Ovary (tissue), 3 donors: ENCODE data around the gene VPS41.

ENCODE experiments used
- EP300 ChIP-seq: sonication (generic); formaldehyde crosslinking; IDR thresholded peaks from one replicate; pipeline ENCODE4 v1.6.1; 2017; ENCODE audit warnings: antibody characterized with exemption
- POLR2A ChIP-seq: fragments of 450-650 bp; IDR thresholded peaks from one replicate; pipeline ENCODE4 v1.6.1; 2017; ENCODE audit warnings: antibody characterized with exemption, mild to moderate bottlenecking, moderate library complexity
- TF ChIP-seq, protein P1 (sequence below), 3 donors: fragments of 450-650 bp in 2 of 3; fragments of 200-600 bp in 1 of 3; IDR thresholded peaks; one replicate each; pipeline versions ENCODE4 v1.5.1 to v1.8.0; 2016 to 2022; ENCODE audit warnings: antibody characterized with exemption in 3 of 3, mild to moderate bottlenecking in 1 of 3
- donor health status: DM: no; HTN: no; CAD: no.

- TF ChIP-seq, protein P1, sequence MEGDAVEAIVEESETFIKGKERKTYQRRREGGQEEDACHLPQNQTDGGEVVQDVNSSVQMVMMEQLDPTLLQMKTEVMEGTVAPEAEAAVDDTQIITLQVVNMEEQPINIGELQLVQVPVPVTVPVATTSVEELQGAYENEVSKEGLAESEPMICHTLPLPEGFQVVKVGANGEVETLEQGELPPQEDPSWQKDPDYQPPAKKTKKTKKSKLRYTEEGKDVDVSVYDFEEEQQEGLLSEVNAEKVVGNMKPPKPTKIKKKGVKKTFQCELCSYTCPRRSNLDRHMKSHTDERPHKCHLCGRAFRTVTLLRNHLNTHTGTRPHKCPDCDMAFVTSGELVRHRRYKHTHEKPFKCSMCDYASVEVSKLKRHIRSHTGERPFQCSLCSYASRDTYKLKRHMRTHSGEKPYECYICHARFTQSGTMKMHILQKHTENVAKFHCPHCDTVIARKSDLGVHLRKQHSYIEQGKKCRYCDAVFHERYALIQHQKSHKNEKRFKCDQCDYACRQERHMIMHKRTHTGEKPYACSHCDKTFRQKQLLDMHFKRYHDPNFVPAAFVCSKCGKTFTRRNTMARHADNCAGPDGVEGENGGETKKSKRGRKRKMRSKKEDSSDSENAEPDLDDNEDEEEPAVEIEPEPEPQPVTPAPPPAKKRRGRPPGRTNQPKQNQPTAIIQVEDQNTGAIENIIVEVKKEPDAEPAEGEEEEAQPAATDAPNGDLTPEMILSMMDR (IDR thresholded peaks at IDR 0.05), result no peak
- TF ChIP-seq POLR2A, result no peak
- TF ChIP-seq EP300, result no peak
Observed at GRCh38 chr7:38873433-38873832, 35.6 kb downstream of the VPS41 start.
